ENCODE measurements around the gene MPP3. TPM values are rescaled to one million over a fixed set of nuclear protein-coding genes. Genes with fewer than 3 reads are reported as not detected.

MPP3 gene
- total and polyA plus RNA-seq, 2 donors, result 0.61 to 1.5 TPM

DNA sequence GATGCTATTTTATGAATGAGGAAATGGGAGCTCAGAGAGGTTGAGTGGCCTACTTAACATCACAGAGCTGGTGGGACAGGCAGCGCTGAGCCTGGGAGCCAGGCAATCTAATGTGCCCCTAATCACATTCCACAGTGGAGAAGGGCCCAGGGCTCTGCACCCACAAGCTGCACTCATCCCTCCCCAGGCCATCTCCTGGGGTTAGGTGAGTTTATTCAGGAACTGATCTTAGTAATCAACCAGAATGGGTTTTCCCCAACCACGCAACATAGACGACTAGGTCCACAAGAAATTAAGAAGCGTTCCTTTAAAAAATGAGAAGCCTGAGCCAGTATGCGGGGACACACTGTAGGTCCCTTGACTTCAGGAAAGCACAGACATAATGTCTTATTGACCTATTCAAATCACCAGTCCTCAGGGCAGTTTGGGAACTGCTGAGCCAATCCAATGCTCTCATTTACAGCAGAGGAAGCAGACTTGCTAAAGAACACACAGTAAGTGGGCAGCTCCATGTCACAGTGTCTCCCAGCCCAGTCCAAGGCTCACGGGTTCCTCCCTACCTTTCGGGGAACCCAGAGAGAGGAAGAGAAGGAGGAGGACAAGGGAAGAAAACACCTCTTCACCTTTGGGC, 2.3 kb downstream of the MPP3 start:
- H3K4me1 ChIP-seq (ENCODE audit: control insufficient read depth in 2 of 2, insufficient read depth in 2 of 2, low read length in 2 of 2), result peaks cover 0 to 5% of the 10 kb centered on the region in 2 donors
- no peak overlapping the region for H3K27ac ChIP-seq (ENCODE audit: low read depth in 1 of 2, low read length in 1 of 2)
- no peaks in the 10 kb centered on the region for H3K36me3 ChIP-seq (ENCODE audit: control insufficient read depth in 2 of 2, insufficient read depth in 2 of 2, low read length in 1 of 2)
- 93% methylated on average over 7 of the region's 7 CpGs for WGBS
- DNase-seq (ENCODE audit: low read depth in 6 of 9, low spot score in 9 of 9), result no peak
- peaks cover 31 to 58% of the 10 kb centered on the region in 2 donors for H3K27me3 ChIP-seq (ENCODE audit: control insufficient read depth in 2 of 2, insufficient read depth in 1 of 2, low read length in 1 of 2)
- peaks cover 0 to 3% of the 10 kb centered on the region in 2 donors for H3K9me3 ChIP-seq (ENCODE audit: control insufficient read depth in 2 of 2, insufficient read depth in 1 of 2, low read length in 1 of 2)
- no peak overlapping the region for H3K4me3 ChIP-seq (ENCODE audit: low read length in 2 of 2)

DNA sequence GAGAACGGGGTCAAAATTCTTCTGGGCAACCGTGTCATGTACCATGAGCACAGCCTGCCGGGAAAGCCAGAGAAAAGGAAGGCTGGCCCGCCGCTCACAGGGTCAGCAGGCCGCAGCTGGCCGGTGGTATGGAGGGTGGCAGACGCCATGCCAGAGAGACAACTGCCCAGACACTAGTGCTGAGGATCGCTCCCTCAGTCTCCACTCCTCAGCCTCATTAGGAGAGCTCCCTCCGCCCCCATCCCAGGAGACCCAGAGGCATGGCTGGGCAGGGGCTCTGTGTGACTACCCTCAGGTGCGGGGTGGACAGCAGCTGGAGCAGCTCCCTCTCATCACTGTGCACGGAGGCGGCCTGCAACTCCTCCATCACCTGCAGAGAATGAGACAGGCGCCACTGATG, 3.2 kb downstream of the MPP3 start:
- no peaks in the 10 kb centered on the region for H3K36me3 ChIP-seq (ENCODE audit: control insufficient read depth in 2 of 2, insufficient read depth in 2 of 2, low read length in 1 of 2)
- WGBS, result 96% methylated on average over 14 of the region's 14 CpGs
- peaks cover 31 to 52% of the 10 kb centered on the region in 2 donors for H3K27me3 ChIP-seq (ENCODE audit: control insufficient read depth in 2 of 2, insufficient read depth in 1 of 2, low read length in 1 of 2)
- H3K27ac ChIP-seq (ENCODE audit: low read depth in 1 of 2, low read length in 1 of 2), result no peak overlapping the region
- no peak for DNase-seq (ENCODE audit: low read depth in 6 of 9, low spot score in 9 of 9)
- no peak overlapping the region for H3K4me3 ChIP-seq (ENCODE audit: low read length in 2 of 2)
- H3K4me1 ChIP-seq (ENCODE audit: control insufficient read depth in 2 of 2, insufficient read depth in 2 of 2, low read length in 2 of 2), result peaks cover 0 to 5% of the 10 kb centered on the region in 2 donors
- H3K9me3 ChIP-seq (ENCODE audit: control insufficient read depth in 2 of 2, insufficient read depth in 1 of 2, low read length in 1 of 2), result peaks cover 0 to 3% of the 10 kb centered on the region in 2 donors

DNA sequence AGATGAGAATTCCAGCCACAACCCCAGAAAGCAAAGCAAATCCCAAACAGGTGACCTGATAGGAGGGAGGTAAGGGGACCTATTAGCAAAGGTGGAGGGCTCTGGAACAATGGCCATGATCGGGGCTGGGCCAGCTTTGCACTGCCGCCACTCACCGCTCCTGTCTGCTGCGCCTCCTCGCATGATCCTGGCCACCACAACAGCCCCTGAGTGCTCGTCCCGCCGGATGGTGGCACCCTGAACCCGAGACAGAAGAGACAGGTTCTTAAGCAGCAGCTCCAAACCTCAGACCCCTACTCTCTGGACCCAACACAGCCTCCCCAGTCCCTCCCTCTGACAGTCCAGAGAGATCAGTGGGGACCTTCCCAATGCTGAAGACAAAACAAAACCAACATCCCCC, 5.3 kb downstream of the MPP3 start:
- Histone ChIP-seq H3K27me3 (ENCODE audit: control insufficient read depth in 2 of 2, insufficient read depth in 1 of 2, low read length in 1 of 2) (peaks cover 13 to 32% of the 10 kb centered on the region in 2 donors), H3K9me3 (ENCODE audit: control insufficient read depth in 2 of 2, insufficient read depth in 1 of 2, low read length in 1 of 2) (no peaks in the 10 kb centered on the region), H3K4me1 (ENCODE audit: control insufficient read depth in 2 of 2, insufficient read depth in 2 of 2, low read length in 2 of 2) (no peaks in the 10 kb centered on the region), H3K4me3 (ENCODE audit: low read length in 2 of 2) (no peak overlapping the region), H3K36me3 (ENCODE audit: control insufficient read depth in 2 of 2, insufficient read depth in 2 of 2, low read length in 1 of 2) (no peaks in the 10 kb centered on the region), H3K27ac (ENCODE audit: low read depth in 1 of 2, low read length in 1 of 2) (no peak overlapping the region)
- DNase-seq (ENCODE audit: low read depth in 6 of 9, low spot score in 9 of 9), result no peak
- 97% methylated on average over 9 of the region's 9 CpGs for WGBS

- Histone ChIP-seq H3K36me3 (ENCODE audit: control insufficient read depth in 2 of 2, insufficient read depth in 2 of 2, low read length in 1 of 2) (no peaks in the 10 kb centered on the region), H3K27ac (ENCODE audit: low read depth in 1 of 2, low read length in 1 of 2) (no peak overlapping the region), H3K4me3 (ENCODE audit: low read length in 2 of 2) (no peak overlapping the region), H3K4me1 (ENCODE audit: control insufficient read depth in 2 of 2, insufficient read depth in 2 of 2, low read length in 2 of 2) (no peaks in the 10 kb centered on the region), H3K9me3 (ENCODE audit: control insufficient read depth in 2 of 2, insufficient read depth in 1 of 2, low read length in 1 of 2) (no peaks in the 10 kb centered on the region), H3K27me3 (ENCODE audit: control insufficient read depth in 2 of 2, insufficient read depth in 1 of 2, low read length in 1 of 2) (peaks cover 0 to 18% of the 10 kb centered on the region in 2 donors)
- WGBS, result 98% methylated on average over 7 of the region's 7 CpGs
- no peak for DNase-seq (ENCODE audit: low read depth in 6 of 9, low spot score in 9 of 9)
Observed at GRCh38 chr17:43826206-43826605, 6.7 kb downstream of the MPP3 start.

DNA sequence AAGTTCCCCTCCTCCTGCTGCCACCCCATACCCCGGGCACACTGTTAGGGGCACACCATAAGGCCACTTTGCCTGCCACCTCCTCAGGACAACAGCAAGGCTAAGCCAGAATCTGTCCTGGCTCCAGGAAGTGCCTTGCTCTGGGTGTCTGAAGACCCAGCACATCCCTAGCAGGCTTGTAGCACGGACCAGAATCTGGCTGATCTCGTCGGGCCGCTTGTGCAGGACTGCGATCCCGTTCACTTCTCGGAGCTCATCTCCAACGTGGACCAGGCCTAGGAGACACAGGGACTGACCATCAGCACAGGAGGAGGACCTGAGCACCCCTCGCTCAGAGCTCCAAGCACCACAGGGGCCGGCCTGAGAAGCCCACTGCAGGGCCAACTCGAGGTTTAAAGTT, 7.4 kb downstream of the MPP3 start:
- no peaks in the 10 kb centered on the region for H3K4me1 ChIP-seq (ENCODE audit: control insufficient read depth in 2 of 2, insufficient read depth in 2 of 2, low read length in 2 of 2)
- no peak overlapping the region for H3K27ac ChIP-seq (ENCODE audit: low read depth in 1 of 2, low read length in 1 of 2)
- DNase-seq (ENCODE audit: low read depth in 6 of 9, low spot score in 9 of 9), result no peak
- peaks cover 0 to 14% of the 10 kb centered on the region in 2 donors for H3K27me3 ChIP-seq (ENCODE audit: control insufficient read depth in 2 of 2, insufficient read depth in 1 of 2, low read length in 1 of 2)
- H3K4me3 ChIP-seq (ENCODE audit: low read length in 2 of 2), result no peak overlapping the region
- WGBS, result 95% methylated on average over 12 of the region's 12 CpGs
- H3K9me3 ChIP-seq (ENCODE audit: control insufficient read depth in 2 of 2, insufficient read depth in 1 of 2, low read length in 1 of 2), result no peaks in the 10 kb centered on the region
- no peaks in the 10 kb centered on the region for H3K36me3 ChIP-seq (ENCODE audit: control insufficient read depth in 2 of 2, insufficient read depth in 2 of 2, low read length in 1 of 2)

- DNase-seq (ENCODE audit: low read depth in 6 of 9, low spot score in 9 of 9), result no peak
- no peak overlapping the region for H3K27ac ChIP-seq (ENCODE audit: low read depth in 1 of 2, low read length in 1 of 2)
- WGBS, result 93% methylated on average over 10 of the region's 10 CpGs
- H3K4me3 ChIP-seq (ENCODE audit: low read length in 2 of 2), result no peak overlapping the region
- H3K4me1 ChIP-seq (ENCODE audit: control insufficient read depth in 2 of 2, insufficient read depth in 2 of 2, low read length in 2 of 2), result no peaks in the 10 kb centered on the region
- H3K9me3 ChIP-seq (ENCODE audit: control insufficient read depth in 2 of 2, insufficient read depth in 1 of 2, low read length in 1 of 2), result no peaks in the 10 kb centered on the region
- H3K27me3 ChIP-seq (ENCODE audit: control insufficient read depth in 2 of 2, insufficient read depth in 1 of 2, low read length in 1 of 2), result peaks cover 0 to 3% of the 10 kb centered on the region in 2 donors
- no peaks in the 10 kb centered on the region for H3K36me3 ChIP-seq (ENCODE audit: control insufficient read depth in 2 of 2, insufficient read depth in 2 of 2, low read length in 1 of 2)
Observed at GRCh38 chr17:43823350-43824084, 9.4 kb downstream of the MPP3 start.

DNA sequence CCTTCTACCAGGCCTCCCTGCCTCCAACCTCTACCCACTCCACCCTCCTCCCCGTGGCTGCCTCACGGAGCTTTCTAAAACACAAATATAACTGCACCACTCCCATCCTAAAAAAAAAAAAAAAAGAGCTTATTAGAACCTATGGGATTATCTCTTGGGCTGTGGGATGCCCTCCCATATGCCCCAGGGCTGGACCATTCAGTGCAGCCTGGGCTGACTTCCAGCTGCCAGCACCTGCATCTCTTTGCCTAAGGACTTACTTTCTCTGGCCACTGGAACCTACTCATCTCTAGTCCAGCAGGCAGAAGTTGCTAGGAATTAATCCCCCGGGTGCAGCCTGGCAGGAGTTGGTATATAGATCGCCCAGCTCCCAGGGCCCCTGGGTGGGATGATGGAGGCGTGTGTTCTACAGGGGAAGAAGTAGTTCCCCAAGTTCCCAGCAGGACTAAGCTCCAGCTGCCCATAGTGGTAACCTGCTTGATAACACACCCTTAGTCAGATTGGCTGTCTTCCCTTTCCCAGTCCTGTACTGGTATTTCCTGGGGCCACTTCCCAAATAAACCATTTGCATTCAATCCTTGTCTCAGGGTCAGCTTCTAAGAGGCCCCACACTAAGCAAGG, 10.3 kb downstream of the MPP3 start:
- no peaks in the 10 kb centered on the region for H3K4me1 ChIP-seq (ENCODE audit: control insufficient read depth in 2 of 2, insufficient read depth in 2 of 2, low read length in 2 of 2)
- DNase-seq (ENCODE audit: low read depth in 6 of 9, low spot score in 9 of 9), result no peak
- H3K36me3 ChIP-seq (ENCODE audit: control insufficient read depth in 2 of 2, insufficient read depth in 2 of 2, low read length in 1 of 2), result no peaks in the 10 kb centered on the region
- H3K27ac ChIP-seq (ENCODE audit: low read depth in 1 of 2, low read length in 1 of 2), result no peak overlapping the region
- WGBS, result 89% methylated on average over 5 of the region's 5 CpGs
- no peak overlapping the region for H3K4me3 ChIP-seq (ENCODE audit: low read length in 2 of 2)
- no peaks in the 10 kb centered on the region for H3K9me3 ChIP-seq (ENCODE audit: control insufficient read depth in 2 of 2, insufficient read depth in 1 of 2, low read length in 1 of 2)
- peaks cover 0 to 3% of the 10 kb centered on the region in 2 donors for H3K27me3 ChIP-seq (ENCODE audit: control insufficient read depth in 2 of 2, insufficient read depth in 1 of 2, low read length in 1 of 2)

- H3K4me1 ChIP-seq (ENCODE audit: control insufficient read depth in 2 of 2, insufficient read depth in 2 of 2, low read length in 2 of 2), result no peaks in the 10 kb centered on the region
- no peak overlapping the region for H3K4me3 ChIP-seq (ENCODE audit: low read length in 2 of 2)
- DNase-seq (ENCODE audit: low read depth in 6 of 9, low spot score in 9 of 9), result no peak
- no peak overlapping the region for H3K27ac ChIP-seq (ENCODE audit: low read depth in 1 of 2, low read length in 1 of 2)
- WGBS, result 96% methylated on average over 14 of the region's 14 CpGs
- H3K27me3 ChIP-seq (ENCODE audit: control insufficient read depth in 2 of 2, insufficient read depth in 1 of 2, low read length in 1 of 2), result peaks cover 0 to 3% of the 10 kb centered on the region in 2 donors
- H3K36me3 ChIP-seq (ENCODE audit: control insufficient read depth in 2 of 2, insufficient read depth in 2 of 2, low read length in 1 of 2), result no peaks in the 10 kb centered on the region
- H3K9me3 ChIP-seq (ENCODE audit: control insufficient read depth in 2 of 2, insufficient read depth in 1 of 2, low read length in 1 of 2), result no peaks in the 10 kb centered on the region
Observed at GRCh38 chr17:43820759-43821158, 12.2 kb downstream of the MPP3 start.

DNA sequence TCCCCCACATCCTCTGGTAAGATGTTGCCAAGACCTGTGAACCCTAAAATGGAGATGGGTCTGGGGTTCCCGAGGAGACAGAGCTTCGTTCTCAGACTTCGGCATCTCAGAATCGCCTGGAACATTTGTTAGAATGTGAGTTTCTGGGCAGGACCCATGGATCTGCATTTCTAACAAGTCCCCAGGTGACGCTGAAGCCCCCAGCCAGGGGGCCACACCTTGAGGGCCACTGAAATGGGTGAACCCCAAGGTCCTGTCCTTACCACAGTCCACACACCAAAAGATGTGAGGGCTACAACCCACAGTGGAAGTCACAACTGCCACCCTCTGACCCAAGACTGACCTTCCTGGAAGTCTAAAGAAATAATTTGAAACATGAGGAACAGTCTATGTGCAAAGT, 14.0 kb downstream of the MPP3 start:
- peaks cover 0 to 3% of the 10 kb centered on the region in 2 donors for H3K27me3 ChIP-seq (ENCODE audit: control insufficient read depth in 2 of 2, insufficient read depth in 1 of 2, low read length in 1 of 2)
- H3K9me3 ChIP-seq (ENCODE audit: control insufficient read depth in 2 of 2, insufficient read depth in 1 of 2, low read length in 1 of 2), result no peaks in the 10 kb centered on the region
- H3K36me3 ChIP-seq (ENCODE audit: control insufficient read depth in 2 of 2, insufficient read depth in 2 of 2, low read length in 1 of 2), result no peaks in the 10 kb centered on the region
- no peaks in the 10 kb centered on the region for H3K4me1 ChIP-seq (ENCODE audit: control insufficient read depth in 2 of 2, insufficient read depth in 2 of 2, low read length in 2 of 2)
- no peak overlapping the region for H3K4me3 ChIP-seq (ENCODE audit: low read length in 2 of 2)
- DNase-seq (ENCODE audit: low read depth in 6 of 9, low spot score in 9 of 9), result no peak
- H3K27ac ChIP-seq (ENCODE audit: low read depth in 1 of 2, low read length in 1 of 2), result no peak overlapping the region
- WGBS, result 98% methylated on average over 5 of the region's 5 CpGs
